ENCODE results near the gene BRI3BP. TPM values are rescaled to one million over a fixed set of nuclear protein-coding genes. Genes with fewer than 3 reads are reported as not detected.
A peak's percentile ranks its signal among the peaks of the same experiment; 100 is the strongest.

BRI3BP gene
- total and polyA plus RNA-seq, 11 donors = 1.1 to 5.3 (median 3.6) TPM

DNA sequence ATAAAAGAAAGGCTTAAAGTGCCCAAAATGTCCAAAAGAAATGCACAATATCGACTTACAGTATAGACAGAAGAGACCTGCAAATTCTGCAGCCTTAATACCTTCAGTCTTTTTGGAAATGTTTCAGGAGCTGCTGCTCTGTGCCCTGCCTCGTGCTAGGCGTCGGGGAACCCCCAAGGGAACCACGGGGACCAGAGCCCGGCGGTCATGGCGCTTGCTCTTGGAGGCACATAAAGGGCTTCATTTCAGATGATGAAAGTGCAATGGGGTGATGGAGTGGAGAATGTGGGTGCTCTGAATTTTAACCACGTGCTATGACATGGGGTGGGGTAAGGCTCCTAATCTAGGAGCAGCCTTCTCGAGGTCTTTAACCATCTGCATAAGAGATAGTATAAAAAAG, 57.0 kb downstream of the BRI3BP start:
- WGBS, 4 donors = 81 to 85% (median 85%) methylated on average over 10 of the region's 10 CpGs

DNA sequence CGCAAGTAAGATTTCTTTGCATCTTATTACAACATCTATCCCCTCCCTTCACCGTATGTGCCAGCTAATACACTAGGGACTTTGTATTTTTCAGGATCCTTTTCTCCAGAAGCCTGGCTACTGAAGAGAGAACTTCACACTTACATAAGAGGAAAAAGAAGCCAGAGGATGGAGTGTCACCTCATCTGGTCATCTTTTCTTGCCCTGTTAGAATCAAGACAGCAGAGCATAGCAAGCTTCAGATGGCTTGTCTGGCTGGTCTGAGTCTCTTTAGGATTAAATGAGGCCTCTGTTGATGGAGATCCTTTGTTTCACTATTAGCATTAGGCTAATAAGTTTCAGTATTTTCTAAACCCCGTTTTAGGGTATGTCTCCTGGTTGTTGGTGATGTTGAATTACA, 57.4 kb downstream of the BRI3BP start:
- ATAC-seq = no peak
- TF ChIP-seq POLR2A (IDR thresholded peaks at IDR 0.05) = no peak
- TF ChIP-seq, protein P1, sequence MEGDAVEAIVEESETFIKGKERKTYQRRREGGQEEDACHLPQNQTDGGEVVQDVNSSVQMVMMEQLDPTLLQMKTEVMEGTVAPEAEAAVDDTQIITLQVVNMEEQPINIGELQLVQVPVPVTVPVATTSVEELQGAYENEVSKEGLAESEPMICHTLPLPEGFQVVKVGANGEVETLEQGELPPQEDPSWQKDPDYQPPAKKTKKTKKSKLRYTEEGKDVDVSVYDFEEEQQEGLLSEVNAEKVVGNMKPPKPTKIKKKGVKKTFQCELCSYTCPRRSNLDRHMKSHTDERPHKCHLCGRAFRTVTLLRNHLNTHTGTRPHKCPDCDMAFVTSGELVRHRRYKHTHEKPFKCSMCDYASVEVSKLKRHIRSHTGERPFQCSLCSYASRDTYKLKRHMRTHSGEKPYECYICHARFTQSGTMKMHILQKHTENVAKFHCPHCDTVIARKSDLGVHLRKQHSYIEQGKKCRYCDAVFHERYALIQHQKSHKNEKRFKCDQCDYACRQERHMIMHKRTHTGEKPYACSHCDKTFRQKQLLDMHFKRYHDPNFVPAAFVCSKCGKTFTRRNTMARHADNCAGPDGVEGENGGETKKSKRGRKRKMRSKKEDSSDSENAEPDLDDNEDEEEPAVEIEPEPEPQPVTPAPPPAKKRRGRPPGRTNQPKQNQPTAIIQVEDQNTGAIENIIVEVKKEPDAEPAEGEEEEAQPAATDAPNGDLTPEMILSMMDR (IDR thresholded peaks at IDR 0.05) = no peak
- no peaks in the 10 kb centered on the region for H3K9me3 ChIP-seq

More for the DNA sequence above, 57.0 kb downstream of the BRI3BP start:
- no peak for DNase-seq
- TF ChIP-seq, protein P1 (IDR thresholded peaks at IDR 0.05) = no peak
- TF ChIP-seq POLR2A (IDR thresholded peaks at IDR 0.05) = no peak
- Histone ChIP-seq H3K9me3 (no peaks in the 10 kb centered on the region), H3K4me1 (peaks cover 0 to 10% (median 3%) of the 10 kb centered on the region in 12 donors), H3K4me3 (peak overlapping the region in 1 of 12 donors; percentile 67), H3K36me3 (no peaks in the 10 kb centered on the region), H3K27me3 (no peaks in the 10 kb centered on the region), H3K27ac (no peak overlapping the region)
- no peak for ATAC-seq
- intact Hi-C loops (cut with DNase I) = no loop called here

DNA sequence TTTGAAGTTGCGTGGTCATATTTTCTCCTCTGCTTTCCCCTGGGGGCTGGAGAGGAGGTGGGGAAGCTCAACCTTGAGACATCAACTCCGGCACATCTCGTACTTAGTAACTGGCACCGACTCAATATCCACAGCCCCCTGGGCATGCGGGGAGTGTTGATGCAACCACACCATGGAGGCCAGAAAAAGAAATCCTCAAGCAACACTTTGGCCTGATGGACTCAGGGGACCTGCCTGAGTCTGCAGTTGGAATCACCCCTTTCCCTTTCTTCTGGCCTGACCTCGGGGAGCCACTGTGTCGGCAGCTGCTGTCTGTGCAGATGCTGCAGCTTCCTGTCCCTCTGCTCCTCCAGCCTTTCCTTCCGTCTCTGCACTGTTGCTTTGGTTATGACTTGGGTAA, 60.4 kb downstream of the BRI3BP start:
- no peaks in the 10 kb centered on the region for H3K9me3 ChIP-seq
- no peak overlapping the region for H3K27ac ChIP-seq
- peaks cover 0 to 9% (median 2%) of the 10 kb centered on the region in 12 donors for H3K4me1 ChIP-seq
- no peak for DNase-seq
- no peaks in the 10 kb centered on the region for H3K27me3 ChIP-seq
- H3K36me3 ChIP-seq = no peaks in the 10 kb centered on the region
- 42 to 68% (median 57%) methylated on average over 7 to 8 of the region's 8 CpGs for WGBS, 4 donors
- intact Hi-C loops (cut with DNase I) = no loop called here
- ATAC-seq = no peak
- no peak overlapping the region for H3K4me3 ChIP-seq
- TF ChIP-seq POLR2A (IDR thresholded peaks at IDR 0.05) = no peak
- TF ChIP-seq, protein P1 (IDR thresholded peaks at IDR 0.05) = no peak

More for the DNA sequence above, 57.4 kb downstream of the BRI3BP start:
- H3K27me3 ChIP-seq = no peaks in the 10 kb centered on the region
- H3K27ac ChIP-seq = no peak overlapping the region
- peaks cover 0 to 10% (median 3%) of the 10 kb centered on the region in 12 donors for H3K4me1 ChIP-seq
- DNase-seq = no peak
- H3K4me3 ChIP-seq = no peak overlapping the region
- H3K36me3 ChIP-seq = no peaks in the 10 kb centered on the region
- WGBS, 4 donors = 63 to 74% (median 70%) methylated on average over 3 of the region's 3 CpGs
- intact Hi-C loops (cut with DNase I) = no loop called here

DNA sequence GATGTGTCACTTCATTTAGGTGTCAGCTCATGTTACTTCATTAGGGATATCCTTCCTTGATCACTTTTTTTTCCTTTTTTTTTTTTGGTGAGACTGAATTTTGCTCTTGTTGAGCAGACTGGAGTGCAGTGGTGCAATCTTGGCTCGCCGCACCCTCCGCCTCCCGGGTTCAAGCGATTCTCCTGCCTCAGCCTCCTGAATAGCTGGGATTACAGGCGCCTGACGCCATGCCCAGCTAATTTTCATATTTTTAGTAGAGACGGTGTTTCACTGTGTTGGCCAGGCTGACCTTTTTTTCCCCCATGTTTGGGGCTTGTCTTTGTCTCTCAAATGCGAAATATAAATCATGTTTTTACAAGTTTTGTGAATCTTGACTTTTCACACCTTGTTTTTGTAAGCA, 62.1 kb downstream of the BRI3BP start:
- no peaks in the 10 kb centered on the region for H3K36me3 ChIP-seq
- no peak overlapping the region for H3K27ac ChIP-seq
- DNase-seq (no peak), ATAC-seq (no peak)
- no peaks in the 10 kb centered on the region for H3K9me3 ChIP-seq
- no peaks in the 10 kb centered on the region for H3K27me3 ChIP-seq
- intact Hi-C loops (cut with DNase I) = no loop called here
- WGBS, 4 donors = 86 to 94% (median 91%) methylated on average over 9 of the region's 9 CpGs
- no peak overlapping the region for H3K4me3 ChIP-seq
- TF ChIP-seq POLR2A (IDR thresholded peaks at IDR 0.05) = no peak
- TF ChIP-seq, protein P1 (IDR thresholded peaks at IDR 0.05) = no peak
- H3K4me1 ChIP-seq = no peaks in the 10 kb centered on the region
